ENCODE data around the gene LEPROT.

Gene LEPROT

DNA sequence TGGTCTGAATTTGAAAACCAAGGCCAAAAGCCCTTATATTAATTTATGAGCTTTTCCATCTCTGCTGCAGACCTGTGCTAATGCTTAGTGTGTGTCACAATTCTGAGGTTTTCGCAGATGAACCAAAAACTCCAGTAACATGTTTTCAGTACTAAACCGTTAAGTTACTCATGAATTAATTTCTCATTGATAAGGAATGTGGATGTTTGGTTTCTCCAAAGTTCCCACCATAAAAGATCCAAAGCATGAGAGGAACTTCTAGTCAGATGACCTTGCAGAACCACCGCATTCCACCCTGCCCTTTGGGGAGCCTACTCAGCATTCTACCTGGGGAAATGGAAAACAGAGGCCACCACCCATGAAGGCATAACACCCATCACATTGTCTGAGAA, 7.5 kb upstream of the LEPROT start:
- no peak for DNase-seq

DNA sequence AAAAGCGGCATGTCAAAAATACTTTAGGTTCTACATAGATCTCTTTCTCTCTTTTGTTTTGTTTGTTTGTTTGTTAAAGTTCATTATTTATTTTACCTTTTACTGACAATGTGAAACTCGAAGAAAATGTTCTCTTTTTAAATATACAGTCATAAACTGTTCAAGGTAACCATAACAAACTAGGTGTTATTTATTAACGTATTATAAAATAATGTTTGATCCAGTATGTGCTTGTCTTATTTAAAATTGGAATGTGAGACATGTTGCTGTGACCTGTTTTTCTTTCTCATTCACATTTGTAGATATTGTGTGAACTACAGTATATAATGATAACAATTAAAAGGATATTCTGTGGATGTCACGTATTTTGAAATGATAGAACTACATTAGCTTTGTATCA, 5.9 kb upstream of the LEPROT start:
- no peak for DNase-seq

DNA sequence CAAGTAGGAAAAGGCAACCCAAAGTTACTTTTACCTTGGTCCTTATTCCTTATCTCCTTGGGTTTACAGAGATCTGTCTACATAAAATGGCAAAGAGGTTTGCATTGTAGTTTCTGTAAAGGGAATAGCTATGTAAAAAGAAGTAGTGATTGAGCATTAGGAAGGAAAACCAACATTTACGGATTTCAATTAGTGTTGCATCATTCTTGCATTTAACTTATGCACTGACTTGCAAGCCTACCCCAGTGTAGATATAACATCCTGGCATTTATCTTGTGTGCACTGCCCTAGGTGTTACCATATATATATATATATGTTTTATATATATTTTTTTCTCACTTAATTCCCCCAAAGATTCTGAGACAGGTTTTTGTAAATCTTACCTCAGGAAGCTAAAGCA, 3.7 kb upstream of the LEPROT start:
- DNase-seq = no peak

DNA sequence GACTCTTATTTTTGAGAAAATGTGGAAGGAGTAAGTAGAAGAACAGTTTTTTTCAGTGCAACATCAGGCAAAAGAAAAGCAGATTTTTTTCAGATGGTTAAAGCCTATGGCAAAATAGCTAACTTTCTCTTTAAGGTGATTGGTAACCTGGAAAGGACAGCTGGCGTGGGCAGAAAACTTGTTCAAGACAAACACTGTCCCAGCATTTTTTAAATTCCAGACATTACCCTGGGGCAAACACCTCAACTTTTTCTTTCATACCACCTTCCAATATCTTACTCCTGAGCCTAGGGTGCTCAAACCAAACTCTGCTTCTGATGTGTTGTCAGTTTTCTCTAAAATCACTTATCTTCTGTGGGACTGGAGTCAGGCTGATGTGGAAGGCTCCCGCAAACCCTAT, 2.7 kb upstream of the LEPROT start:
- no peak for DNase-seq

- no peak for DNase-seq
These were observed 1.8 kb upstream of the LEPROT start for GRCh38 chr1:65418522-65419185.

DNA sequence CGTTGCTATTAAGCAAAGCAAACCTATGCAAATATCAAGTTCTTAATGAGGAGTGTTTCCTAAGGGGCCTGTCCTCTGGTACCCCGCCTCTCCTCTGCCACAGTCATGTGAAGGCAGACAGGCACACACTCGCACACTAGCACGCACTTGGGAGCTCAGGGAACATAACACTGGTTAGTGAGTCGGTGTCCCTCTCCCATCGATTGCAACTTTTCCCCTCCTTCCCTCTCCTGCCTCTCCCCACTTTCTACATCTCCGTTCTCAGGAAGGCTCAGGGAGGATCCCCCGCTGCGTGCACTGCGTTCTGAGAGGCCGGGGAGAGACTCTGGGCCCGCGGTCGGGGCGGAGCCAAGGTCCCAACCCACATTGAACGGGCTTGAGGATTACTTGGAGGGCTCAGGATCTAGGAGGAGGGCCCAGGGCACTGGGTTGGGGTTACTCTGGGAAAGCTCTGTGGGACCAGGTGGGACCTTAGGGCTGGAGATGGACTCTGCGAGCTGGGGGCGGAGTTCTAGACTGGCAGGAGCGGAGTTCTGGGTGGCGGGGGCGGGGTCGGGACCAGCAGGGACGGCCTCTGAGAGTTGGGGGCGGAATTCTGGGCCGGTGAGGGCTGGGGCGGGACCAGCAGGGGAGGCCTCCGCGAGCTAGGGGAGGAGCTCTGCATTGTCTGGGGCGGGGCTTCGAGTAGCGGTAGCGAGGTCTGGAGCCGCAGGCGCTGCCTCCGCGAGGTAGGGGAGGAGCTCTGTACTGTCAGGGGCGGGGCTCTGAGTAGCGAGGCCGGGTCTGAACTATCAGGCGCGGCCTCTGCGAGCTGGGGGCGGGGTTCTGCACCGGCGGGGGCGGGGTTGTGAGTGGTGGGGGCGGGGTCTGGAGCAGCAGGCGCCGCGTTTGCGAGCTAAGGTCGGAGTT, 533 bp upstream of the LEPROT start:
- peak; percentile 97 to 99 for DNase-seq

GRCh38 chr1:65421351-65422025, 1.0 kb downstream of the LEPROT start:
- no peak for DNase-seq

DNA sequence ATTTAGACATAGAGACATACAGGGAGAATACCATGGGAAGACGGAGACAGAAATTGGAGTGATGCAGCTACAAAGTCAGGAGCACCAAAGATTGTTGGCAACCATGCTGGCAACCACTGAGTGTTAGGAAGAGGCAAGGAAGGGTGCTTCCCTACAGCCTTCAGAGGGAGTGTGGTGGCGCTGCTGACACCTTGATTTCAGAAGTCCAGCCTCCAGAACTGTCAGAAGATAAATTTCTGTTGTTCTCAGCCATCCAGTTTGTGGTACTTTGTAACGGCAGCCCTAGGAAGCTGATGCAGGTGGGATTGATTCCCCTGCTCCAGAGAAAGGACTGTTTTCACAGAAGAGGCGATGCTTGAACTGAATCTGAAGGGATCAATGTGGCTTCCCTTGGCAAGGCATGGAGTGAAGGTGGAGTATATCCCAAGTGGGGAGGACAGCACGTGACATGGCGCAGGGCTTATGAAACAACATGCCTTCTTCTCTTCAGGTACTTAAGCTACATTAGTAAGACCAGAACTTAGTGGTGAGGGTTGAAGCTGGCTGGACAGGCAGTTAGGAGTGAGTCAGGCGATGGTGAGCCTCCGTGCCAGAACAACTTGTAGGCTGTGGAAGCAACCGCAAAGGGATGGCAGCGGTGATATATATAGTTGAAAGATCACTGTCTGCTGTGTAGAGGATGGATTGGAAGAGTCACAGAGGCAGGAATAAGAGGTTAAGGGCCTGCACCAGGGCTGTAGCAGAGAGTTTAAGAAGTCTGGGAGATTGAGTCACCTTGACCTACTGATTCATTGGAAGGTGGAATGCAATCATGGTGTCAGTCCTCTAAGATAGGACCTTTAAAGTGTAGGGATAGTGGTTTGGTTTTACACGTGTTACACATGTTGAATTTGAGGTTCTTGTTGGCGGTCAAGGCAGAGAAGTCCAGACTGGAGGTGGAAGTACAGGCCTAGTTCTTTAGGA, 2.1 kb downstream of the LEPROT start:
- DNase-seq = no peak

- no peak for DNase-seq
These were observed 3.6 kb downstream of the LEPROT start for GRCh38 chr1:65423884-65424572.

DNA sequence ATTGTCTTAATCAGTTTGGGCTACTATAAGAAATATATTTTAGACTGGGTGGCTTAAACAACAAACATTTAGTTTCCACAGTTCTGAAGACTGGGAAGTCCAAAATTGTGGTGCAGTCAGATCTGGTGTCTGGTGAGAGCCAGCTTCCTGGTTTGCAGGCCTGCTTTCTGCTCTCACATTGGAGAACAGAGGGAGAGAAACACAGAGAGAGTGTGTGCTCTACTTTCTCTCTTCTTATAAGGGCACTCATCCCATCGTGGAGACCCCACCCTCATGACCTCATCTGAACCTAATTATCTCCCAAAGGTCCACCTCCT, 4.1 kb downstream of the LEPROT start:
- no peak for DNase-seq

GRCh38 chr1:65425006-65425405, 4.5 kb downstream of the LEPROT start:
- DNase-seq = no peak

DNA sequence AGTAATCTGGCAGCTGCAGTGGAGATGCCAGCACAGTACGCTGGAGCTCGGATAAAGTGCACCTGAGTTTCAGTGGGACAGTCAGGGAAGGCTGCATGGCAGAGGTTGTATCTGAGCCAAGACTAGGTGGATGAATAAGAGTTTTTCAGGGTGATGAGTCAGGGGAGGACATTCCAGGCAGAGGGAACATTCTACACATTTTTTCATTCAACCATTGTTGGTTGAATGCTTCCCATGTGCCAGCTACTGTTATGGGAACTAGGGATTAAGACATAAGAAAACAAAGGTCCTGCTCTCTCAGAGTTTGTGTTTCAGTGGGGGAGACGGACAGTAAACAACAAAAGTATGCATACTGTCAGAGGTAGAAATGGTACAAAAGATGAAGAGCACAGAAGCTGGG, 5.2 kb downstream of the LEPROT start:
- no peak for DNase-seq

DNA sequence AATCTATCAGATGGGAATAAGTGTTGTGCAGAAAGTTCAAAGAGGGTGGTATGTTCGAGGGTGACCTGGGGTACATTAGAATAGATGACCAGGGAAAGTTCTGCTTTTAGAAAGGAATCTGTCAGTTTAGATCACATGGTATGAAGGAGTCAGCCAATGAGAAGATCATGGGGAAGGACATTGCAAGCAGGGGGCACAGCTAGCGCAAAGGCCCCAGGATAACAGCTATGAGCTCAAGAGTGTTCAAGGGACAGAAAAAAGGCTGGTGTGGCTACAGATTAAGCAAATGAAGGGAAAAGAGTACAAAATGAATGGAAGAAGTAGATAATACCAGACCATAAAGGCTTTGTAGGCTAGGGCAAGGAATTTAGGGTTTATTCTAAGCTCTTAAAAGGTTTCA, 8.6 kb downstream of the LEPROT start:
- DNase-seq = no peak

- DNase-seq = no peak
These were observed 9.3 kb downstream of the LEPROT start for GRCh38 chr1:65429806-65430205.

GRCh38 chr1:65431111-65431705, 10.7 kb downstream of the LEPROT start:
- no peak for DNase-seq

GRCh38 chr1:65432918-65433317, 12.4 kb downstream of the LEPROT start:
- DNase-seq = no peak

DNA sequence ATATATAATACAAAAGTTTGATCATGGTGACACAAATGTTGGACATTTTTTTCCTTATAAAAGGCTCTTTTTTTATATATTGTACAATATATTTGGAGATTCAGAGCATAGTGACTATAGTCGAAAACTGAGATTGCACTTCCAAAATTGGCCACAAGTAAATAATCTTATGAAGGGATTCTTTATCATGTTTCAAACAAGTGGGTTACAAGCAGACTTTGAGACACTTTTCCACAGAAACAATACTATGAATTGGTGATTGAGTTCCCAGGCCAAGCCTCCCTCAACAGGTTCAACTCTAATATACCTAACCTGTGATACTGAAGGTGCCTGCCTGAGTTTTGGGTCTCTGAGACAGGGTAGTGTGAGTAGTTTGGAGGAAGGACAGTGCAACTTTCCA, 13.8 kb downstream of the LEPROT start:
- DNase-seq = no peak

- DNase-seq = no peak
These were observed 14.3 kb downstream of the LEPROT start for GRCh38 chr1:65434760-65435159.

GRCh38 chr1:65435987-65436386, 15.5 kb downstream of the LEPROT start:
- no peak for DNase-seq

DNA sequence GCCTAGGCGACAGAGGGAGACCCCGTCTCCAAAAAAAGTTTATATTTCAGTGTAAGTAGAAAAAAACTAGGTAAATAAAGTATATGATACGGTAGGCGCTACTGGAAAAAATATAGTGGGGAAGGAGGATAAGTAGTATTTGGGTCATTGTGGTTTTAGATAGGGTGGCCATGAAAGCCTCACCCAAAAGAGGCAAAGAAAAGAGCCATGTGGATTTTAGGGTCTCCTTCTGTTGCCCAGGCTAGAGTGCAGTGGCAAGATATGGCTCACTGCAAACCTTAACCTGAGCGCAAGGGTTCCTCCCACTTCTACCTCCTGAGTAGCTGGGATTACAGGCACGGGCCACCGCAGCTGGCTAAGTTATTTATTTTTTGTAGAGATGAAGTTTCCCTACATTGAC, 17.1 kb downstream of the LEPROT start:
- DNase-seq = no peak

DNA sequence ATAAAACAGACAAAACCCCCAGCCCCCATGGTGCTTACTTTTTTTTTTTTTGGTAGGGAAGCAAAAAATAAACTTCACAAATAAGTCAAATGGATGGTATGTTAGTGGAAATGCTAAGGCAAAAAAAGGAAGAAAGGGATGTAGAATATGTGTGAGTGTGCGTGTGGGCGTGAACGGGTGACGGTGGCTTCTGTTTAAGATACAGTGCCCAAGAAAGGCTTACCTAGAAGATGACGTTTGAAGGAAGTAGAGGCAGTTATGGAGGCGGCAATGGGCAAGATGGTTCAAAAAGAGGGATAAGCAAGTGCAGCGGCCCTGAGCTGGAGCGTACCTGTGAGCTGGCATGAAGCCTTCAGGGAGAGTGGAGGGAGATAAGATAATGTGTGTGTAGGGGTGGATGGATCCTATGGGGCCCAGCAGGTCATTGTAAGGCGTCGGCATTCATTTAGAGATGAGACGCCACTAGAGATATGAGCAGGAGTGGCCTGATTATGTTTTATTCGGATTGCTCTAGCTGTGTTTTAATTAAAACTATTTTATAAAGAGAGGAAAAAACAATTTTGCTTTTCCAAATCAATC, 19.9 kb downstream of the LEPROT start:
- DNase-seq = no peak
